Measurements from ENCODE around the gene ASTN2. TPM values are rescaled to one million over a fixed set of nuclear protein-coding genes. Genes with fewer than 3 reads are reported as not detected.

ASTN2 gene
- total and polyA plus RNA-seq, 9 of the 15 experiments (the other 6 are each of a cell fraction or from before 2014, with no cell fraction given), result 0.56 to 3.5 (median 1.9) TPM

DNA sequence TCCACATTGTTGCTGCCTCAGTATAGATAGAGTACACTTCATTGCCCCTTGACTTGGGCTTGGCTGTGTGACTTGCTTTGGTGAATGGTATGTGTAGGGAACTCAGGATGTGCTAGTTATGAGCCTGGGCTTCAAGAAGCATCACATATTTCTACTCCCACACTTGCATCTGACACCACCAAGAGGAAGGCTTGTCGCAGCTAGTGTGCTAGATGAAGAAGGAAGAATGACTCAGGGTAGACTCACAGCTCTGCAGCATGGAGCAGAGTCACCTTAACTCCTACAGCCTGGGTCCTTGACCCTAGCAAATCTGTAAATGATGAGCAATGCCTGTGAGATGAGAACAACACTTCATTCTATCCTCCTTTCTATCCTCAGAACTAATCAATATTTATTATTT lies 261.8 kb downstream of the ASTN2 start:
- Histone ChIP-seq H3K9me3 (replicated peaks; ENCODE audit: control insufficient read depth, insufficient read depth, low read depth, low read length) (no peaks in the 10 kb centered on the region), H2AFZ (ENCODE audit: low read depth, low read length) (no peak overlapping the region), H3K27ac (ENCODE audit: extremely low read depth, low read depth, low read length) (no peak overlapping the region), H3K36me3 (ENCODE audit: control insufficient read depth, insufficient read depth, low read length) (no peaks in the 10 kb centered on the region), H3K27me3 (ENCODE audit: control insufficient read depth in 2 of 2, insufficient read depth in 2 of 2, low read length in 2 of 2) (no peaks in the 10 kb centered on the region), H3K4me1 (replicated peaks in 1 of 2; ENCODE audit: control insufficient read depth in 2 of 2, insufficient read depth in 2 of 2, low read length in 2 of 2) (no peaks in the 10 kb centered on the region), H4K20me1 (replicated peaks; ENCODE audit: control insufficient read depth, insufficient read depth, low read length) (no peaks in the 10 kb centered on the region), H3K9ac (ENCODE audit: insufficient read depth in 1 of 2, low read depth in 2 of 2, low read length in 2 of 2) (no peak overlapping the region), H3K4me2 (ENCODE audit: insufficient read depth, low read length) (no peak overlapping the region), H3K9me1 (ENCODE audit: control insufficient read depth, insufficient read depth, low read length) (no peaks in the 10 kb centered on the region), H3K79me2 (ENCODE audit: control insufficient read depth, insufficient read depth, low read length) (no peaks in the 10 kb centered on the region), H3K4me3 (no peak overlapping the region)
- intact Hi-C loops (cut with micrococcal nuclease), result no loop called here
- in situ Hi-C loops (cut with MboI), result no loop called here
- DNase-seq (ENCODE audit: extremely low read depth in 1 of 4, low spot score in 3 of 4) (no peak), ATAC-seq (no peak), FAIRE-seq (no peak)
- ChIA-PET CTCF (ENCODE audit: low intra/inter-chr PET ratio) (no interaction called here), POLR2A (no interaction called here)
- whole genome bisulfite sequencing (ENCODE audit: insufficient coverage, low coverage, missing lambda C conversion rate), result 0% methylated on average over 1 of the region's 1 CpG
- no TSS peak for BruUV-seq (replicated peaks)
- TF ChIP-seq ZNF134 (CRISPR knock-in tag; conservative IDR thresholded peaks at IDR 0.05) (no peak), MEF2A (IDR thresholded peaks at IDR 0.05; ENCODE audit: control insufficient read depth, low read depth, low read length) (no peak), POLR2AphosphoS5 (IDR thresholded peaks at IDR 0.05; ENCODE audit: control insufficient read depth, insufficient read depth, low read depth, low read length) (no peak), HDGF (IDR thresholded peaks at IDR 0.05) (no peak), TRIM28 (IDR thresholded peaks at IDR 0.05) (no peak), SMARCE1 (IDR thresholded peaks at IDR 0.05) (no peak), HMG20B (CRISPR knock-in tag; IDR thresholded peaks at IDR 0.05) (no peak), BCL6 (CRISPR knock-in tag; IDR thresholded peaks at IDR 0.05) (no peak), ZNF668 (CRISPR knock-in tag; IDR thresholded peaks at IDR 0.05) (no peak), MEIS2 (IDR thresholded peaks at IDR 0.05; ENCODE audit: partially characterized antibody) (no peak)
- TF ChIP-seq, protein P1, sequence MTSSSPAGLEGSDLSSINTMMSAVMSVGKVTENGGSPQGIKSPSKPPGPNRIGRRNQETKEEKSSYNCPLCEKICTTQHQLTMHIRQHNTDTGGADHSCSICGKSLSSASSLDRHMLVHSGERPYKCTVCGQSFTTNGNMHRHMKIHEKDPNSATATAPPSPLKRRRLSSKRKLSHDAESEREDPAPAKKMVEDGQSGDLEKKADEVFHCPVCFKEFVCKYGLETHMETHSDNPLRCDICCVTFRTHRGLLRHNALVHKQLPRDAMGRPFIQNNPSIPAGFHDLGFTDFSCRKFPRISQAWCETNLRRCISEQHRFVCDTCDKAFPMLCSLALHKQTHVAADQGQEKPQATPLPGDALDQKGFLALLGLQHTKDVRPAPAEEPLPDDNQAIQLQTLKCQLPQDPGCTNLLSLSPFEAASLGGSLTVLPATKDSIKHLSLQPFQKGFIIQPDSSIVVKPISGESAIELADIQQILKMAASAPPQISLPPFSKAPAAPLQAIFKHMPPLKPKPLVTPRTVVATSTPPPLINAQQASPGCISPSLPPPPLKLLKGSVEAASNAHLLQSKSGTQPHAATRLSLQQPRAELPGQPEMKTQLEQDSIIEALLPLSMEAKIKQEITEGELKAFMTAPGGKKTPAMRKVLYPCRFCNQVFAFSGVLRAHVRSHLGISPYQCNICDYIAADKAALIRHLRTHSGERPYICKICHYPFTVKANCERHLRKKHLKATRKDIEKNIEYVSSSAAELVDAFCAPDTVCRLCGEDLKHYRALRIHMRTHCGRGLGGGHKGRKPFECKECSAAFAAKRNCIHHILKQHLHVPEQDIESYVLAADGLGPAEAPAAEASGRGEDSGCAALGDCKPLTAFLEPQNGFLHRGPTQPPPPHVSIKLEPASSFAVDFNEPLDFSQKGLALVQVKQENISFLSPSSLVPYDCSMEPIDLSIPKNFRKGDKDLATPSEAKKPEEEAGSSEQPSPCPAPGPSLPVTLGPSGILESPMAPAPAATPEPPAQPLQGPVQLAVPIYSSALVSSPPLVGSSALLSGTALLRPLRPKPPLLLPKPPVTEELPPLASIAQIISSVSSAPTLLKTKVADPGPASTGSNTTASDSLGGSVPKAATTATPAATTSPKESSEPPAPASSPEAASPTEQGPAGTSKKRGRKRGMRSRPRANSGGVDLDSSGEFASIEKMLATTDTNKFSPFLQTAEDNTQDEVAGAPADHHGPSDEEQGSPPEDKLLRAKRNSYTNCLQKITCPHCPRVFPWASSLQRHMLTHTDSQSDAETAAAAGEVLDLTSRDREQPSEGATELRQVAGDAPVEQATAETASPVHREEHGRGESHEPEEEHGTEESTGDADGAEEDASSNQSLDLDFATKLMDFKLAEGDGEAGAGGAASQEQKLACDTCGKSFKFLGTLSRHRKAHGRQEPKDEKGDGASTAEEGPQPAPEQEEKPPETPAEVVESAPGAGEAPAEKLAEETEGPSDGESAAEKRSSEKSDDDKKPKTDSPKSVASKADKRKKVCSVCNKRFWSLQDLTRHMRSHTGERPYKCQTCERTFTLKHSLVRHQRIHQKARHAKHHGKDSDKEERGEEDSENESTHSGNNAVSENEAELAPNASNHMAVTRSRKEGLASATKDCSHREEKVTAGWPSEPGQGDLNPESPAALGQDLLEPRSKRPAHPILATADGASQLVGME (CRISPR knock-in tag; IDR thresholded peaks at IDR 0.05), result no peak
- TF ChIP-seq, protein P2, sequence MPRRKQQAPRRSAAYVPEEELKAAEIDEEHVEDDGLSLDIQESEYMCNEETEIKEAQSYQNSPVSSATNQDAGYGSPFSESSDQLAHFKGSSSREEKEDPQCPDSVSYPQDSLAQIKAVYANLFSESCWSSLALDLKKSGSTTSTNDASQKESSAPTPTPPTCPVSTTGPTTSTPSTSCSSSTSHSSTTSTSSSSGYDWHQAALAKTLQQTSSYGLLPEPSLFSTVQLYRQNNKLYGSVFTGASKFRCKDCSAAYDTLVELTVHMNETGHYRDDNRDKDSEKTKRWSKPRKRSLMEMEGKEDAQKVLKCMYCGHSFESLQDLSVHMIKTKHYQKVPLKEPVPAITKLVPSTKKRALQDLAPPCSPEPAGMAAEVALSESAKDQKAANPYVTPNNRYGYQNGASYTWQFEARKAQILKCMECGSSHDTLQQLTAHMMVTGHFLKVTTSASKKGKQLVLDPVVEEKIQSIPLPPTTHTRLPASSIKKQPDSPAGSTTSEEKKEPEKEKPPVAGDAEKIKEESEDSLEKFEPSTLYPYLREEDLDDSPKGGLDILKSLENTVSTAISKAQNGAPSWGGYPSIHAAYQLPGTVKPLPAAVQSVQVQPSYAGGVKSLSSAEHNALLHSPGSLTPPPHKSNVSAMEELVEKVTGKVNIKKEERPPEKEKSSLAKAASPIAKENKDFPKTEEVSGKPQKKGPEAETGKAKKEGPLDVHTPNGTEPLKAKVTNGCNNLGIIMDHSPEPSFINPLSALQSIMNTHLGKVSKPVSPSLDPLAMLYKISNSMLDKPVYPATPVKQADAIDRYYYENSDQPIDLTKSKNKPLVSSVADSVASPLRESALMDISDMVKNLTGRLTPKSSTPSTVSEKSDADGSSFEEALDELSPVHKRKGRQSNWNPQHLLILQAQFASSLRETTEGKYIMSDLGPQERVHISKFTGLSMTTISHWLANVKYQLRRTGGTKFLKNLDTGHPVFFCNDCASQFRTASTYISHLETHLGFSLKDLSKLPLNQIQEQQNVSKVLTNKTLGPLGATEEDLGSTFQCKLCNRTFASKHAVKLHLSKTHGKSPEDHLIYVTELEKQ (CRISPR knock-in tag; IDR thresholded peaks at IDR 0.05), result no peak
- TF ChIP-seq, protein P3, sequence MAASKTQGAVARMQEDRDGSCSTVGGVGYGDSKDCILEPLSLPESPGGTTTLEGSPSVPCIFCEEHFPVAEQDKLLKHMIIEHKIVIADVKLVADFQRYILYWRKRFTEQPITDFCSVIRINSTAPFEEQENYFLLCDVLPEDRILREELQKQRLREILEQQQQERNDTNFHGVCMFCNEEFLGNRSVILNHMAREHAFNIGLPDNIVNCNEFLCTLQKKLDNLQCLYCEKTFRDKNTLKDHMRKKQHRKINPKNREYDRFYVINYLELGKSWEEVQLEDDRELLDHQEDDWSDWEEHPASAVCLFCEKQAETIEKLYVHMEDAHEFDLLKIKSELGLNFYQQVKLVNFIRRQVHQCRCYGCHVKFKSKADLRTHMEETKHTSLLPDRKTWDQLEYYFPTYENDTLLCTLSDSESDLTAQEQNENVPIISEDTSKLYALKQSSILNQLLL (CRISPR knock-in tag; IDR thresholded peaks at IDR 0.05; ENCODE audit: borderline replicate concordance), result no peak
- TF ChIP-seq, protein P4, sequence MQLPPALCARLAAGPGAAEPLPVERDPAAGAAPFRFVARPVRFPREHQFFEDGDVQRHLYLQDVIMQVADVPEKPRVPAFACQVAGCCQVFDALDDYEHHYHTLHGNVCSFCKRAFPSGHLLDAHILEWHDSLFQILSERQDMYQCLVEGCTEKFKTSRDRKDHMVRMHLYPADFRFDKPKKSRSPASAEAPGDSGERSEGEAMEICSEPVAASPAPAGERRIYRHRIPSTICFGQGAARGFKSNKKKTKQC (CRISPR knock-in tag; IDR thresholded peaks at IDR 0.05), result no peak

All from K562 (cell line).